Endothelial cell (in vitro differentiated cells): ENCODE measurements around the gene OXT. TPM values are rescaled to one million over a fixed set of nuclear protein-coding genes. Genes with fewer than 3 reads are reported as not detected.
"Not testable (repeated sequence)": the region's sequence is repeated elsewhere in the genome, so short reads cannot be mapped to it uniquely, and the experiment has no call there.

ENCODE experiments used
- DNase-seq: peaks from one replicate; pipeline ENCODE4 v3.0.0; 2021; ENCODE audit warnings: low spot score
- H3K27ac Mint-ChIP-seq: one replicate; pipeline ENCODE4 v1.8.0; 2021; ENCODE audit warnings: mixed read lengths, inconsistent platforms; ENCODE audit not compliant: unreplicated experiment
- H3K27me3 Mint-ChIP-seq: one replicate; pipeline ENCODE4 v1.8.0; 2021; ENCODE audit warnings: mild to moderate bottlenecking, moderate library complexity, mixed read lengths, inconsistent platforms; ENCODE audit not compliant: unreplicated experiment
- H3K36me3 Mint-ChIP-seq: one replicate; pipeline ENCODE4 v1.8.0; 2021; ENCODE audit warnings: mild to moderate bottlenecking, low read depth, mixed read lengths, inconsistent platforms; ENCODE audit not compliant: unreplicated experiment
- H3K4me1 Mint-ChIP-seq: one replicate; pipeline ENCODE4 v1.8.0; 2021; ENCODE audit warnings: mild to moderate bottlenecking, mixed read lengths, inconsistent platforms; ENCODE audit not compliant: unreplicated experiment
- H3K4me3 Mint-ChIP-seq: one replicate; pipeline ENCODE4 v1.8.0; 2021; ENCODE audit warnings: mild to moderate bottlenecking, mixed read lengths, inconsistent platforms; ENCODE audit not compliant: unreplicated experiment
- H3K9me3 Mint-ChIP-seq: one replicate; pipeline ENCODE4 v1.8.0; 2021; ENCODE audit warnings: mixed read lengths, inconsistent platforms; ENCODE audit not compliant: unreplicated experiment
- total RNA-seq: library from RNA; stranded (reverse); fragmentation: NEBNext Ultra II Directional; extraction: Animal tissue kit (Norgen Biotek cat#: 25700); gene quantifications from one replicate; pipeline ENCODE4 v1.2.1, GENCODE V29; 2021; ENCODE audit not compliant: unreplicated experiment
- TF ChIP-seq, protein P1 (sequence below): fragments of 200-600 bp; sonication (generic); IDR thresholded peaks from one replicate; pipeline ENCODE4 v1.5.0; 2021; ENCODE audit warnings: antibody characterized with exemption; ENCODE audit not compliant: unreplicated experiment

OXT gene
- total RNA-seq, 1 donor from 2014 or later = not detected

DNA sequence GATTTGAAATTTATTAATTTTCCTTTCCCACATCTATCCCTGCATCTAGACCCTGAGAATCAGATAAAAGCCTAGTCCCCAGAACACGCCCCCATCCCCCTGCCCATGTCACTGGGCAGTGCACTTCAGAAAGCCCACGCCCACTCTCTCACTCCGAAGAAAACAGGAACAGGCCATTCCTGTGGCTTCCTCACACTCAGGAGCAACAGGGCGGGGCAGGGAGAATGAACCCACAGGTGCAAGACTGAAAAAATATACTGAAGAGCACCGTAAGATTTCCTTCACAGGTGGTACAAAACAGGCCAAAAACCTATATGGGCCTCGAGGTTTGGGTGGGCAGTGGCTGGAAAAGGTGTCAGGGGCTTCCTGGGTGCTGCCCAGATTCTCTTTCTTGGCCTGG is 3.4 kb downstream of the OXT start:
- DNase-seq = no peak
- TF ChIP-seq, protein P1, sequence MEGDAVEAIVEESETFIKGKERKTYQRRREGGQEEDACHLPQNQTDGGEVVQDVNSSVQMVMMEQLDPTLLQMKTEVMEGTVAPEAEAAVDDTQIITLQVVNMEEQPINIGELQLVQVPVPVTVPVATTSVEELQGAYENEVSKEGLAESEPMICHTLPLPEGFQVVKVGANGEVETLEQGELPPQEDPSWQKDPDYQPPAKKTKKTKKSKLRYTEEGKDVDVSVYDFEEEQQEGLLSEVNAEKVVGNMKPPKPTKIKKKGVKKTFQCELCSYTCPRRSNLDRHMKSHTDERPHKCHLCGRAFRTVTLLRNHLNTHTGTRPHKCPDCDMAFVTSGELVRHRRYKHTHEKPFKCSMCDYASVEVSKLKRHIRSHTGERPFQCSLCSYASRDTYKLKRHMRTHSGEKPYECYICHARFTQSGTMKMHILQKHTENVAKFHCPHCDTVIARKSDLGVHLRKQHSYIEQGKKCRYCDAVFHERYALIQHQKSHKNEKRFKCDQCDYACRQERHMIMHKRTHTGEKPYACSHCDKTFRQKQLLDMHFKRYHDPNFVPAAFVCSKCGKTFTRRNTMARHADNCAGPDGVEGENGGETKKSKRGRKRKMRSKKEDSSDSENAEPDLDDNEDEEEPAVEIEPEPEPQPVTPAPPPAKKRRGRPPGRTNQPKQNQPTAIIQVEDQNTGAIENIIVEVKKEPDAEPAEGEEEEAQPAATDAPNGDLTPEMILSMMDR = no peak
- Mint-ChIP-seq H3K27ac (no peak overlapping the region), H3K9me3 (no peaks in the 10 kb centered on the region), H3K4me3 (no peak overlapping the region), H3K4me1 (peaks cover 3% of the 10 kb centered on the region), H3K27me3 (peaks cover 14% of the 10 kb centered on the region), H3K36me3 (no peaks in the 10 kb centered on the region)

DNA sequence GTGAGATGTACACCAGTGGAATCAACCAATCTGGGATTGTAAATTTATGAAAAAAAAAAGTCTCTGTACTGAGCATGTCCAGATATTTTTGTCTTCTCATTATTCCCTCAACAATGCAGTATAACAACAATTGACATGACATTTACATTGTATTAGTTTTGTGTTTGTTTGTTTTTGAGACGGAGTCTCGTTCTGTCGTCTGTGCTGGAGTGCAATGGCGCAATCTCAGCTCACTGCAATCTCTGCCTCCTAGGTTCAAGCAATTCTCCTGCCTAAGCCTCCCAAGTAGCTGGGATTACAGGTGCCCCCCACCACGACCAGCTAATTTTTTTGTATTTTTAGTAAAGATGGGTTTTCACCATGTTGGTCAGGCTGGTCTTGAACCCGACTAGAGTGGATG is 3.9 kb downstream of the OXT start:
- not testable (repeated sequence) for H3K9me3 Mint-ChIP-seq, H3K4me3 Mint-ChIP-seq, H3K4me1 Mint-ChIP-seq, H3K36me3 Mint-ChIP-seq, H3K27ac Mint-ChIP-seq, DNase-seq
- H3K27me3 Mint-ChIP-seq = peaks cover 14% of the 10 kb centered on the region

DNA sequence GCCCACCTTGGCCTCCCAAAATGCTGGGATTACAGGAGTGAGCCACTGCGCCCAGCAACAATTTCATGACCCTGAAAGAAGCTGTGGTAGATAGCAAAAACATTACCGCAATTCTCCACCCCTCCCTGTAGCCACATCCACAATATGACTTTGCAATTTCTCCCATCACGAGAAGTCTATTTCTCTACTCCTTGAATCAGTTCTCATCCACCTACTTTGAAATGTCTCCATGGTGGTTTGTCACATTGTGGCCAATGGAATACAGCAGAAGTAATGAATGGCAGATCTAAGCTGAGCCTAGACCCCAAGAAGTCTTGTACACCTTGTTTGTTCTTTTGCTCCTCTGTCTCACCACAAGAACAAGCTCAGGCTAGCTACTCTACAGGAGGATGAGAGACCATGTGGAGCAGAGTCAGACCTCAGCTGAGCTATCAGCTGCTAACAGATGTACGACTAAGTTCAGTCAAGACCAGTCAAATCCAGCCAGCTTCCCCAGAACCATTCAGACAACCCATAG is 6.3 kb downstream of the OXT start:
- no peaks in the 10 kb centered on the region for H3K9me3 Mint-ChIP-seq
- DNase-seq = no peak
- peaks cover 3% of the 10 kb centered on the region for H3K4me1 Mint-ChIP-seq
- H3K36me3 Mint-ChIP-seq = no peaks in the 10 kb centered on the region
- H3K27me3 Mint-ChIP-seq = peaks cover 19% of the 10 kb centered on the region
- no peak overlapping the region for H3K4me3 Mint-ChIP-seq
- no peak overlapping the region for H3K27ac Mint-ChIP-seq
- TF ChIP-seq, protein P1 = no peak

DNA sequence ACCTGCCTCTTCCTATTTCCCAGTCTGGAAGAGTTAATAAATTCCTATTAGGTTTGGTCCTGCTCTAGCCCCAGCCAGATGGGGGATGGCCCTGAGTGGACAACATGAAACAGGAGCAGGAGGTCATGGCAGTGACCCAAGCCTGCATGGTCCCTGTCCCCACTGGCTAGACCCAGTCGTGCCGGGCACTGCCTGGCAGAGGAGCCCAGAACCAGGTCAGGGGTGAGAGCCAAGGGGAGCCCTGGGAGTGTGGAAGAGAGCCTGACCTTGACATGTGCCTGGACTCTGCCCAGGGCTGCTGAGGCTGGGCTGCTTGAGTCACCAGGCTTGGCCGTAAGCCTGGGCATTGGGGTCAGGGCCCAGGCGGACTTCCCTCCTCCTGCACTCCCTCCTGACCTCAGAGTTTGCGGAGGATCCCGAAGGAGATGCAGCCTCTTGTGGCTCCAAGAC is 9.5 kb downstream of the OXT start:
- H3K27me3 Mint-ChIP-seq = peaks cover 15% of the 10 kb centered on the region
- no peak overlapping the region for H3K4me3 Mint-ChIP-seq
- DNase-seq = no peak
- H3K27ac Mint-ChIP-seq = no peak overlapping the region
- no peaks in the 10 kb centered on the region for H3K9me3 Mint-ChIP-seq
- H3K36me3 Mint-ChIP-seq = no peaks in the 10 kb centered on the region
- TF ChIP-seq, protein P1 = no peak
- H3K4me1 Mint-ChIP-seq = no peaks in the 10 kb centered on the region

DNA sequence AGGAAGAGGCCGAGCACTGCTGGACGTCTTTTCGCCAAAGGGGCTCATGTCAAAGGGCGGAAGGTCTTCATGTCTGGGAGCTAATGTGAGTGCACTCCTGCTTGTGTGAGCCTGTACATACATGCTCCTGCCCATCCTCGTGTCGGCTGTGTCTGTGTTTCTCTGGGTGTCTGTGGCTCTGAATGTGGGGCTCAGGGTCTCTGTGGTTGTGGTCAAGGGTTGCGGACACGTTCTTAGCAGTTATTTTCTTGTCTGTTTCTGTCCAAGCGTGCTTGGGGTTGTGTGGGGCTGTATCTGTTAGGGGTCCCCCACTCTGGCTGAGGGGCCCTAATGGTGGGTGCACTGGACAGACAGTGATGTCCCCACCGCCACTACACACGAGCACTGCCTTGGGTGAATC is 10.2 kb downstream of the OXT start:
- no peaks in the 10 kb centered on the region for H3K9me3 Mint-ChIP-seq
- TF ChIP-seq, protein P1 = no peak
- no peak overlapping the region for H3K27ac Mint-ChIP-seq
- H3K27me3 Mint-ChIP-seq = peaks cover 15% of the 10 kb centered on the region
- H3K4me1 Mint-ChIP-seq = no peaks in the 10 kb centered on the region
- no peaks in the 10 kb centered on the region for H3K36me3 Mint-ChIP-seq
- DNase-seq = no peak
- H3K4me3 Mint-ChIP-seq = no peak overlapping the region
